Stomach (tissue), 4 donors: ENCODE measurements around the gene RING1.

Source experiments
- POLR2A ChIP-seq, 4 donors: fragments of 450-650 bp; IDR thresholded peaks; one replicate each; pipeline ENCODE4 v1.6.1; 2016; ENCODE audit warnings: antibody characterized with exemption in 4 of 4, control low read depth in 2 of 4, mild to moderate bottlenecking in 1 of 4, moderate library complexity in 1 of 4
- POLR2AphosphoS5 ChIP-seq, 3 donors: sonication (generic); formaldehyde crosslinking; IDR thresholded peaks; one replicate each; pipeline ENCODE4 v1.6.1; 2016; ENCODE audit warnings: antibody characterized with exemption in 3 of 3
- TF ChIP-seq, protein P1 (sequence below), 7 experiments: fragments of 450-650 bp in 4 of 7; fragments of 200-600 bp in 3 of 7; sonication (generic) in 3 of 7; IDR thresholded peaks; one replicate each; pipeline ENCODE4 v1.5.1; 2016 to 2019; ENCODE audit warnings: antibody characterized with exemption in 7 of 7, control low read depth in 2 of 7, mild to moderate bottlenecking in 1 of 7

DNA sequence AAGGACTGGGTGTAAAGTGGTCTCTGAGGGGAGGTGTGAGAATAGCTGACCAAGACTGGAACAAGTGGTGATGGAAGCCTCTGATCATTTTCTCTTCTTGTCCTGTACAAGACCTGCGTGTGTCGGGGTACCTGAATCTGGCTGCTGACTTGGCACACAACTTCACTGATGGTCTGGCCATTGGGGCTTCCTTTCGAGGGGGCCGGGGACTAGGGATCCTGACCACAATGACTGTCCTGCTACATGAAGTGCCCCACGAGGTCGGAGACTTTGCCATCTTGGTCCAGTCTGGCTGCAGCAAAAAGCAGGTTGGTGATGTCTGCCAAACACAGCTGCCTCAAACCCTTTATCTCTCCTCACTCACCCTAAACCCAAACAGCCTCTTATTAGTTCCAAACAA lies 5.5 kb upstream of the RING1 start:
- TF ChIP-seq, protein P1, sequence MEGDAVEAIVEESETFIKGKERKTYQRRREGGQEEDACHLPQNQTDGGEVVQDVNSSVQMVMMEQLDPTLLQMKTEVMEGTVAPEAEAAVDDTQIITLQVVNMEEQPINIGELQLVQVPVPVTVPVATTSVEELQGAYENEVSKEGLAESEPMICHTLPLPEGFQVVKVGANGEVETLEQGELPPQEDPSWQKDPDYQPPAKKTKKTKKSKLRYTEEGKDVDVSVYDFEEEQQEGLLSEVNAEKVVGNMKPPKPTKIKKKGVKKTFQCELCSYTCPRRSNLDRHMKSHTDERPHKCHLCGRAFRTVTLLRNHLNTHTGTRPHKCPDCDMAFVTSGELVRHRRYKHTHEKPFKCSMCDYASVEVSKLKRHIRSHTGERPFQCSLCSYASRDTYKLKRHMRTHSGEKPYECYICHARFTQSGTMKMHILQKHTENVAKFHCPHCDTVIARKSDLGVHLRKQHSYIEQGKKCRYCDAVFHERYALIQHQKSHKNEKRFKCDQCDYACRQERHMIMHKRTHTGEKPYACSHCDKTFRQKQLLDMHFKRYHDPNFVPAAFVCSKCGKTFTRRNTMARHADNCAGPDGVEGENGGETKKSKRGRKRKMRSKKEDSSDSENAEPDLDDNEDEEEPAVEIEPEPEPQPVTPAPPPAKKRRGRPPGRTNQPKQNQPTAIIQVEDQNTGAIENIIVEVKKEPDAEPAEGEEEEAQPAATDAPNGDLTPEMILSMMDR (IDR thresholded peaks at IDR 0.05), result no peak
- TF ChIP-seq POLR2A (IDR thresholded peaks at IDR 0.05) (no peak), POLR2AphosphoS5 (IDR thresholded peaks at IDR 0.05) (no peak)
